Fibroblast of villous mesenchyme (primary cell): Measurements from ENCODE around the gene NOP16. TPM values are rescaled to one million over a fixed set of nuclear protein-coding genes. Genes with fewer than 3 reads are reported as not detected.

Experiments used
- DNase-seq: peaks from one replicate; pipeline ENCODE4 v3.0.0-alpha.2; 2010; ENCODE audit warnings: low read depth
- H3K4me3 ChIP-seq: 2 replicates; pipeline ENCODE4 v1.5.1; 2011; ENCODE audit warnings: low read depth, mild to moderate bottlenecking, low read length
- CTCF ChIP-seq: IDR thresholded peaks from 2 replicates; pipeline ENCODE4 v1.5.1; 2012; ENCODE audit warnings: low read depth, mild to moderate bottlenecking, low read length; ENCODE audit not compliant: insufficient read depth
- total RNA-seq: library from RNA; depleted of rRNA; stranded (reverse); fragments of >200 nt; gene quantifications from 2 replicates; pipeline ENCODE4 v1.2.3, GENCODE V29; 2012

The NOP16 gene
- total RNA-seq, 1 donor: 13.8 TPM

GRCh38 chr5:176415952-176416924 lies 27.8 kb upstream of the NOP16 start, which contains the start of gene CLTB:
Gene CLTB, minus strand, starts transcription at chr5:176416539. Its CDS starts 176 bp downstream, at chr5:176416363.
- peak within 1 kb of the TSS; percentile 84 for H3K4me3 ChIP-seq
- TF ChIP-seq CTCF: peak; percentile 43
- peak; percentile 86 for DNase-seq

GRCh38 chr5:176415240-176415951 lies 27.0 kb upstream of the NOP16 start:
- no peak for DNase-seq
- H3K4me3 ChIP-seq: peak overlapping the region; percentile 84
- no peak for TF ChIP-seq CTCF

- H3K4me3 ChIP-seq: no peak overlapping the region
- TF ChIP-seq CTCF: no peak
- DNase-seq: no peak
Observed at GRCh38 chr5:176414704-176415103, 26.3 kb upstream of the NOP16 start.

- no peak for TF ChIP-seq CTCF
- no peak overlapping the region for H3K4me3 ChIP-seq
Observed at GRCh38 chr5:176413709-176414191, 25.4 kb upstream of the NOP16 start.

GRCh38 chr5:176413255-176413565 lies 24.8 kb upstream of the NOP16 start:
- no peak for TF ChIP-seq CTCF
- DNase-seq: no peak
- H3K4me3 ChIP-seq: no peak overlapping the region

More at GRCh38 chr5:176413709-176414191, 25.4 kb upstream of the NOP16 start:
- no peak for DNase-seq

GRCh38 chr5:176412517-176413254 lies 24.3 kb upstream of the NOP16 start:
- TF ChIP-seq CTCF: no peak
- H3K4me3 ChIP-seq: no peak overlapping the region
- no peak for DNase-seq
